ENCODE results near the gene P2RY11. TPM values are rescaled to one million over a fixed set of nuclear protein-coding genes. Genes with fewer than 3 reads are reported as not detected.

The P2RY11 gene
- total RNA-seq, 1 experiment from 2014 or later = 60.6 TPM

DNA sequence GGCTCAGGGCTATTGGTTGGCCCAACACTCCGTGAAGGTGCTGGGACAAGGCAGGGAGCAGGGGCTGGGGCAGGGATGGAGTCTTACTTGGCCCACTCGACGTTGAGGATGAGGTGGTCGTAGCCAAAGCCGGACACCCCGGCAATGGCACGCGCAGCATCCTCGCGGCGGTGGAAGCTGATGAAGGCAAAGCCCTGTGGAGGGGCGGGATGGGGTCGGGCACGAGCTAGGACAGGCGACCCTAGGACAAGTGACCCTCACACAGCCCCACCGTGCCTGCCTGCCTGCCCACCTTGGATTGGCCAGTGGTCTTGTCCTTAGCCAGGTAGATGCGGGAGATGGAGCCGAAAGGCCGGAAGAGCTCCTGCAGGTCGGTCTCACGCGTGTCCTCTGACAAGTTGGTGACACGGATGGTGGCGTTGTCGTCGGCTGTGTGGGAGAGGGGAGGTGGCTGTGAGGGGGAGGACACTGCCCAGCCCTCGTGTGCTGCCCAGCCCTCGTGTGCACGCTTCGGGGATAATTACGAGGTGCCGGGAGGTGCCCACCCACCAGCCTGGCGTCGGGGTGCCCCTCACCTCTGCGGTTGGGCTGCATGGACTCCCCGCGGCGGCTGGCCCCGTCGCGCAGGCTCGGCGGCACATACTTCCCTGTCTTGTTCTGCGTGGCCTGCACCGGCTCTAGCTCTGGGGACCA lies 4.0 kb downstream of the P2RY11 start:
- H2BK120ac ChIP-seq (ENCODE audit: low read depth, low read length, poor library complexity, severe bottlenecking) = no peak overlapping the region
- no peaks in the 10 kb centered on the region for H4K20me1 ChIP-seq (ENCODE audit: control insufficient read depth, insufficient read depth, insufficient read length)
- no peak overlapping the region for H2AK5ac ChIP-seq (ENCODE audit: insufficient read length, low read length)
- no peak overlapping the region for H3K4ac ChIP-seq (ENCODE audit: low read depth, low read length)
- Mint-ChIP-seq H3K9me3 (no peaks in the 10 kb centered on the region; a peak in 1 of 5 replicates), H3K27ac (no peak overlapping the region), H3K27me3 (ENCODE audit: low read depth) (no peaks in the 10 kb centered on the region; the same call in 1 of the 2 replicates), H3K36me3 (ENCODE audit: insufficient read depth in 1 of 3, low read depth in 3 of 3) (peaks cover 18 to 69% (median 44%) of the 10 kb centered on the region in 3 experiments; a peak in 6 of 7 replicates), H3K4me3 (no peak overlapping the region), H3K4me1 (peaks cover 6 to 12% of the 10 kb centered on the region in 2 experiments)
- no peak overlapping the region for H3K23ac ChIP-seq (ENCODE audit: insufficient read length, low read depth, low read length)
- no peak overlapping the region for H4K91ac ChIP-seq (ENCODE audit: insufficient read length, low read depth, low read length)
- H2BK12ac ChIP-seq (ENCODE audit: insufficient read length, low read depth, low read length) = no peak overlapping the region
- no peaks in the 10 kb centered on the region for H3K27me3 ChIP-seq (ENCODE audit: insufficient read depth, low read length)
- H3K4me2 ChIP-seq (ENCODE audit: insufficient read depth, insufficient read length, low read length) = no peak overlapping the region
- H2BK20ac ChIP-seq (ENCODE audit: low read depth, low read length, poor library complexity, severe bottlenecking) = no peak overlapping the region
- H4K8ac ChIP-seq (replicated peaks; ENCODE audit: insufficient read length, low read depth, low read length) = no peak overlapping the region
- H3K9me3 ChIP-seq (ENCODE audit: control insufficient read depth, low read depth, low read length) = no peaks in the 10 kb centered on the region
- no peak overlapping the region for H3K27ac ChIP-seq (ENCODE audit: insufficient read length, low read depth, low read length)
- H3K4me1 ChIP-seq (ENCODE audit: insufficient read depth, low read length) = no peaks in the 10 kb centered on the region
- no peak overlapping the region for H3K18ac ChIP-seq (ENCODE audit: insufficient read length, low read depth, low read length)
- no peak for DNase-seq
- H2BK5ac ChIP-seq (ENCODE audit: insufficient read length, low read length) = no peak overlapping the region
- no peak overlapping the region for H3K9ac ChIP-seq (ENCODE audit: extremely low read depth, insufficient read length, low read length)
- H3K56ac ChIP-seq (ENCODE audit: insufficient read length, low read depth, low read length) = no peak overlapping the region
- no peak overlapping the region for H4K5ac ChIP-seq (ENCODE audit: insufficient read length, low read depth, low read length)
- H3T11ph ChIP-seq (ENCODE audit: low read length) = no peak overlapping the region
- H2BK15ac ChIP-seq (ENCODE audit: low read depth, low read length) = no peak overlapping the region
- TF ChIP-seq, protein P1, sequence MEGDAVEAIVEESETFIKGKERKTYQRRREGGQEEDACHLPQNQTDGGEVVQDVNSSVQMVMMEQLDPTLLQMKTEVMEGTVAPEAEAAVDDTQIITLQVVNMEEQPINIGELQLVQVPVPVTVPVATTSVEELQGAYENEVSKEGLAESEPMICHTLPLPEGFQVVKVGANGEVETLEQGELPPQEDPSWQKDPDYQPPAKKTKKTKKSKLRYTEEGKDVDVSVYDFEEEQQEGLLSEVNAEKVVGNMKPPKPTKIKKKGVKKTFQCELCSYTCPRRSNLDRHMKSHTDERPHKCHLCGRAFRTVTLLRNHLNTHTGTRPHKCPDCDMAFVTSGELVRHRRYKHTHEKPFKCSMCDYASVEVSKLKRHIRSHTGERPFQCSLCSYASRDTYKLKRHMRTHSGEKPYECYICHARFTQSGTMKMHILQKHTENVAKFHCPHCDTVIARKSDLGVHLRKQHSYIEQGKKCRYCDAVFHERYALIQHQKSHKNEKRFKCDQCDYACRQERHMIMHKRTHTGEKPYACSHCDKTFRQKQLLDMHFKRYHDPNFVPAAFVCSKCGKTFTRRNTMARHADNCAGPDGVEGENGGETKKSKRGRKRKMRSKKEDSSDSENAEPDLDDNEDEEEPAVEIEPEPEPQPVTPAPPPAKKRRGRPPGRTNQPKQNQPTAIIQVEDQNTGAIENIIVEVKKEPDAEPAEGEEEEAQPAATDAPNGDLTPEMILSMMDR (conservative IDR thresholded peaks at IDR 0.05) = no peak
- H2AFZ ChIP-seq (ENCODE audit: low read length) = no peak overlapping the region
- H3K79me2 ChIP-seq (ENCODE audit: insufficient read depth, low read length) = peaks cover 3% of the 10 kb centered on the region; the same call in 1 of the 2 replicates
- H3K79me1 ChIP-seq (ENCODE audit: insufficient read depth, low read depth, low read length, poor library complexity, severe bottlenecking) = no peaks in the 10 kb centered on the region
- H3K23me2 ChIP-seq (ENCODE audit: insufficient read length, low read depth, low read length, poor library complexity, severe bottlenecking) = peaks cover 6% of the 10 kb centered on the region
- H3K14ac ChIP-seq (ENCODE audit: insufficient read depth, low read length) = no peak overlapping the region
- WGBS (ENCODE audit: extremely low coverage, insufficient read length, low lambda C conversion rate) = no CpG with 5 or more reads among the region's 45 CpGs
